GM12878 (cell line): Measurements from ENCODE around the gene ADARB1. TPM values are rescaled to one million over a fixed set of nuclear protein-coding genes. Genes with fewer than 3 reads are reported as not detected.
A peak's percentile ranks its signal among the peaks of the same experiment; 100 is the strongest.

Experiments
- BHLHE40 ChIP-seq, 2 experiments: fragments of 450-650 bp in 1 of 2; IDR thresholded peaks; 2 replicates each; pipeline ENCODE4 v1.6.1; 2011 to 2017; ENCODE audit warnings: low read depth in 2 of 2, borderline replicate concordance in 1 of 2, improper control_type of control experiment in 1 of 2, low read length in 1 of 2, mild to moderate bottlenecking in 1 of 2
- CREM ChIP-seq: IDR thresholded peaks from 2 replicates; pipeline ENCODE4 v1.6.1; 2014; ENCODE audit warnings: antibody characterized with exemption, low read depth
- HDGF ChIP-seq: fragments of 450-650 bp; IDR thresholded peaks from 2 replicates; pipeline ENCODE4 v1.6.1; 2016; ENCODE audit warnings: antibody characterized with exemption
- MEF2B ChIP-seq: fragments of 450-650 bp; IDR thresholded peaks from 2 replicates; pipeline ENCODE4 v1.6.1; 2018; ENCODE audit warnings: mild to moderate bottlenecking, moderate library complexity; ENCODE audit not compliant: partially characterized antibody, poor library complexity, severe bottlenecking
- RELB ChIP-seq: fragments of 450-650 bp; IDR thresholded peaks from 2 replicates; pipeline ENCODE4 v1.6.1; 2017; ENCODE audit warnings: low read depth, mild to moderate bottlenecking, moderate library complexity
- polyA plus RNA-seq, 11 experiments: library from polyadenylated mRNA; depleted of rRNA in 4 of 11; unstranded in 6 of 11; stranded (reverse) in 5 of 11; fragments of >200 nt; fragmentation: Nextera tagmentation in 4 of 11; fragmentation: Illumina TruSeq in 1 of 11; extraction: Ambion mirVana in 4 of 11; extraction: Trizol in 1 of 11; gene quantifications; 1 replicate in 1 of 11; 2 replicates in 10 of 11; pipeline versions ENCODE4 v1.2.1 to v1.2.3, GENCODE V29; 2011 to 2016; ENCODE audit warnings: inconsistent platforms in 2 of 11, missing spikeins in 2 of 11, low read depth in 1 of 11
- total RNA-seq, 4 experiments: library from RNA; depleted of rRNA in 3 of 4; stranded (reverse); fragments of >200 nt in 3 of 4; fragmentation: Illumina TruSeq in 1 of 4; extraction: Trizol in 1 of 4; gene quantifications; 2 replicates each; pipeline versions ENCODE4 v1.2.1 to v1.2.3, GENCODE V29; 2013 to 2021
- TF ChIP-seq, protein P1 (sequence below): fragments of 450-650 bp; IDR thresholded peaks from 2 replicates; pipeline ENCODE4 v1.6.1; 2018; ENCODE audit warnings: borderline replicate concordance, mild to moderate bottlenecking; ENCODE audit not compliant: partially characterized antibody

The ADARB1 gene
- total and polyA plus RNA-seq, 10 of the 15 experiments (the other 5 are each of a cell fraction or from before 2014, with no cell fraction given): 5.7 to 61.7 (median 25.3) TPM

DNA sequence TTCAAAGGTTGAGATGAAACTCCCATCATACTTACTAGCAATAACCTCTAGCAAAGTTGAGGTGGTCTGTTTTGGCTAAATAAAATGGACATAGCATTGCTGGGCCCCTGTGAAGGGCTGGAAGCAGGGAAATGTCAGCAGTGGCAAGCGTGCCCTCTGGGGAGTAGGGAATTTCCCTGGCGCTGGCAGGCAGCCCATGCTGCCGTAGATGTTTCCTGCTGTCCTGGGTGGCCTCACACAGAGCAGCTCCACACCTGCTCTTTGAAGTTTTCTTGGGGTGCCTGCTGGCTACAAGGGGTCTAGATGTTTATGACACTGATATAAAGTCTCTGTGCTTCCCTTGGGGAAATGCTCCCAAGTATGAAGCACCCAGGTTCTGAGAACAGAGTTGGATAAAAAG lies 30.2 kb downstream of the ADARB1 start (continued):
- TF ChIP-seq RELB (peak; percentile 43; the same call in 1 of the 2 replicates), BHLHE40 (IDR thresholded peaks at IDR 0.05; ENCODE audit: borderline replicate concordance in 1 of 2, low read depth in 2 of 2, low read length in 1 of 2) (peak in 1 of 2 experiments; percentile 40; a peak in 2 of 4 replicates), HDGF (no peak), CREM (peak; percentile 41; the same call in 1 of the 2 replicates), MEF2B (peak; percentile 93)
- TF ChIP-seq, protein P1, sequence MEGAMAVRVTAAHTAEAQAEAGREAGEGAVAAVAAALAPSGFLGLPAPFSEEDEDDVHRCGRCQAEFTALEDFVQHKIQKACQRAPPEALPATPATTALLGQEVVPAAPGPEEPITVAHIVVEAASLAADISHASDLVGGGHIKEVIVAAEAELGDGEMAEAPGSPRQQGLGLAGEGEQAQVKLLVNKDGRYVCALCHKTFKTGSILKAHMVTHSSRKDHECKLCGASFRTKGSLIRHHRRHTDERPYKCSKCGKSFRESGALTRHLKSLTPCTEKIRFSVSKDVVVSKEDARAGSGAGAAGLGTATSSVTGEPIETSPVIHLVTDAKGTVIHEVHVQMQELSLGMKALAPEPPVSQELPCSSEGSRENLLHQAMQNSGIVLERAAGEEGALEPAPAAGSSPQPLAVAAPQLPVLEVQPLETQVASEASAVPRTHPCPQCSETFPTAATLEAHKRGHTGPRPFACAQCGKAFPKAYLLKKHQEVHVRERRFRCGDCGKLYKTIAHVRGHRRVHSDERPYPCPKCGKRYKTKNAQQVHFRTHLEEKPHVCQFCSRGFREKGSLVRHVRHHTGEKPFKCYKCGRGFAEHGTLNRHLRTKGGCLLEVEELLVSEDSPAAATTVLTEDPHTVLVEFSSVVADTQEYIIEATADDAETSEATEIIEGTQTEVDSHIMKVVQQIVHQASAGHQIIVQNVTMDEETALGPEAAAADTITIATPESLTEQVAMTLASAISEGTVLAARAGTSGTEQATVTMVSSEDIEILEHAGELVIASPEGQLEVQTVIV: no peak
